Ishikawa (cell line): ENCODE measurements around the gene TMCC1.

ENCODE experiments used
- REST ChIP-seq: IDR thresholded peaks from 2 replicates; pipeline ENCODE4 v1.6.1; 2012; ENCODE audit warnings: low read depth, mild to moderate bottlenecking
- TCF12 ChIP-seq: IDR thresholded peaks from 2 replicates; pipeline ENCODE4 v1.6.1; 2012; ENCODE audit warnings: low read depth
- TEAD4 ChIP-seq: IDR thresholded peaks from 2 replicates; pipeline ENCODE4 v1.6.1; 2012
- ZBTB7A ChIP-seq: IDR thresholded peaks from 2 replicates; pipeline ENCODE4 v1.6.1; 2012; ENCODE audit warnings: low read depth
- TF ChIP-seq, protein P1 (sequence below): IDR thresholded peaks from 2 replicates; pipeline ENCODE4 v1.6.1; 2012

DNA sequence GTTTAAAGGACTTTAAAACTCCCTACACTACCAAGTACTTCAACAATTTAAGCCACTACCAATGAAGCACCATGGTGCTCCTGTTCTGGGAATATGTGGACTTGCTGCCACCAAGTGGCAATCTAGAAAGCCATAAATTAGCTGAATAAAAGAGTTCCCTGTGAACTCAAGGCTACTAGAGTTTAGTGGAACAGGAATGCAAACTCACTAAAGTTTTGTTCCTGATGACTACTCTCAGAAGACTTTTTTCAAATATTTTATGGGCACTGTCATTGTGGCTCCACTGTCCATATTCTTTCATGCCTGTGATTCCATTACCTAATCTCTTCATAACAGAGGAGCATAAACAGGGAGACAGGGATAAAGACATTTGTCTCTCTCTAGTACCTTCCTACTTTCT is 63.9 kb downstream of the TMCC1 start:
- no peak for TF ChIP-seq TCF12
- TF ChIP-seq, protein P1, sequence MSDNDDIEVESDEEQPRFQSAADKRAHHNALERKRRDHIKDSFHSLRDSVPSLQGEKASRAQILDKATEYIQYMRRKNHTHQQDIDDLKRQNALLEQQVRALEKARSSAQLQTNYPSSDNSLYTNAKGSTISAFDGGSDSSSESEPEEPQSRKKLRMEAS, result no peak
- TF ChIP-seq TEAD4, result no peak
- no peak for TF ChIP-seq ZBTB7A
- TF ChIP-seq REST, result no peak
